Stimulated activated CD8-positive, alpha-beta memory T cell treated with anti-CD3 and anti-CD28 coated beads, Interleukin-7, amount 100 ng/mL, for 48 hours (primary cell): ENCODE results near the gene TRIM44.
"Not testable (repeated sequence)": the region's sequence is repeated elsewhere in the genome, so short reads cannot be mapped to it uniquely, and the experiment has no call there.

Experiments
- DNase-seq, 2 donors: peaks; one replicate each; pipeline ENCODE4 v3.0.0-alpha.2; 2020; ENCODE audit warnings: low read depth in 1 of 2; ENCODE audit errors: extremely low read depth in 1 of 2

TRIM44 gene

DNA sequence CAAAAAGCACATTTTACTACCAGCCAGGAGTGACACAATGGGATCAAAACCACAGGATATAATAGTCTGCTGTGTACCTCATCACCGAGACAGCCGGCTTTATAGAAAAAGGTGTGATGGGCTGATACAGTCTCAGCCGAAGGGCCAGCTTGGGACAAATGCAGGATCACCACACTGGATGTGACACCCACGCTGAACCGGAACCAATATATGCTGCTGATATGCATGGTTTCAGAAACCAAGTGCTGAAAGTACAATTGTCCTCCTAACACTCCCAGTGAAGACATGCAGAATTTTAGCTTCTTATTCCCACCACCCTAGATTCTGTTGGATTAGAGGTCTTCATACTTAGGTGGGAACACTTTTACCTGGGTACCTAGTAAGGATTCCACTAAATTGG, 184.3 kb downstream of the TRIM44 start:
- no peak for DNase-seq

DNA sequence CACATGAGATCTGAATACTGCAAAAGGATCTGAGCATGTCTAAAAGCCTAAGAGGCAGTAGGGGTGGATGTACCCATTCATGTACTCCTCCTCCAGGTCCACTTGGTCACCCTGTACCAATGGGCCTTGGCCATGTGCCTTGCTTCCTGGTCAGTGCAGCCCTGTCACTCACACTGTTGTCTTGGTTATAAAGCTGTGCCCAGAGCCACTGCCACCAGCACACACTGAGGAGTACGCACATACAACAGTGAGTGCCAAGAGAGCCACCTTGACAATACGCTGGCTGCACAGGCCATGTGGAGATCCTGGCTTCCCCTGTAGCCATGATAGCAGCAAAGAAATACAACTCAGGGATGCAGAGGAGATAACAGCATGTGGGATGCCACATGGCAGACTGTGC, 184.9 kb downstream of the TRIM44 start:
- DNase-seq: no peak

DNA sequence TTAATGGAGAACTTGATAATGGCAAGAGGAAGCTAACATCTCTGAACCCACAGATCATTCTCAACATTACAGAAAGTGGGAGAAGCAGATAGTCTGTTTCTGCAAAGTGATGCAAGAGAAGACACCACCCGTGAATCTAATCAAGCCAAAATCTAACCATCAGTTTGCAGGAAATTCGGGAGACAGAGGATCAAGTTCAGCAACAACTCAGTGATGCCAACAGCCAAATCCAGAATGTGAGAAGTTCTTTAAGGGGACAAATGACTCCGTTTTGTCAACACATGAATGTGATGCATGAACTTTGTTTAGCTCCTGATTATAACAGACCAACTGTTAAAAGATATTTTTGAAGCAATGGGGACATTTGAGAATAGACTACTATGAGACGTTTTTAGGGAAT, 186.0 kb downstream of the TRIM44 start:
- DNase-seq: no peak

DNA sequence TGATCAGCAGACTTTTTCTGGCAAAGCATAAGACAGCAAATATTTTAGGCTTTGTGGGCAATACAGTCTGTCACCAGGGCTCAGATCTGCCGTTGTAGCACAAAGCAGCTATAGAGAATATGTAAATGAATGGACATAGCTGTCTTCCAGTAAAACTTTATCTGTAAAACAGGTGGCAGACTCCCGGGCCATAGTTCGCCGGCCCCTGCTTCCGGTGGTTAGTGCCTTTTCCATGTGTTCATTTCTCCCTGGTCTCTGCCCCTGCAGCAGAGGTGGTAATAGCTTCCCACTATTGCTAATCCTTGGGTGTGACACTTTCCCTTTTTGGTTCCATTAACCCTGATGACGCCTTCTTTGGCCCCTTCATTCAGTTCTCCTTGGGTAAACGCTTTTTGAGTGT, 187.6 kb downstream of the TRIM44 start:
- no peak for DNase-seq

DNA sequence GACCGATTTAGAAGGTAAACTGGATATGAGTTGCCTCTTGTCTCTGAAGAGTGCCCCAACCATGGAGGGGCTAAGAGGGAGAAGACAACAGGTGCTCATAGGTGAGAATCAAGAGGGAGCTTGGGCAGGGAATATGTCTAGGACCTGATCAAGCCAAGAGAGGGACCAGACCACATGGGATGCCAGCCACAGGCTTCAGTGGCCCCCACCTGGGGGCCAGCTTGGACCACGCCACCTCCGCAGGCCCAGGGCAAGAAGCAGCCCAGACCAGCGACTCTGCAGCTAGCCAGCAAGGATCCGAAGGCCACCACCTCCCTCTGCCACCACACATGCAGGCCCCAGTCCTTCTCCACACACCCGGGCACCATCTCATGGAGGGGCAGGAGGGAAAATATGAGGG, 188.8 kb downstream of the TRIM44 start:
- no peak for DNase-seq

DNA sequence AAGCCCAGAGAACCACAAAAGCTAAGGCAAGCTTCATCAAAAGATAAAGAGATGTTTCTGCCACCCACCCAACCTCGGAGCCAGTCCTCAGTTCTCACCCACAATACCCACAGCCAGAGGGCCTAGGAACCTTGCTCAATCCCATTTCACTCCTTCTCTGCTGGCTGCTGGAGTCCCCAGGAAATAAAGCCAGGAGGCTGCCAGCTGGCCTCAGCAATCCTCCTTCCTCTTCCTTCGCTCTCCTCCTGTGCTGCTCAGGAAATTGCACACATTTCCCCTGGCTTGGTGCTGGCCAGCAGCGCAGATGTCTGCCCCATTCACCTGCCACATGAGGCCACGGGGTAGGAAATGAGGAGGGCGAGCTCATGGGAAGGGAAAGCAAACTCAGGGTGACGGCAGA, 189.5 kb downstream of the TRIM44 start:
- DNase-seq: no peak

DNA sequence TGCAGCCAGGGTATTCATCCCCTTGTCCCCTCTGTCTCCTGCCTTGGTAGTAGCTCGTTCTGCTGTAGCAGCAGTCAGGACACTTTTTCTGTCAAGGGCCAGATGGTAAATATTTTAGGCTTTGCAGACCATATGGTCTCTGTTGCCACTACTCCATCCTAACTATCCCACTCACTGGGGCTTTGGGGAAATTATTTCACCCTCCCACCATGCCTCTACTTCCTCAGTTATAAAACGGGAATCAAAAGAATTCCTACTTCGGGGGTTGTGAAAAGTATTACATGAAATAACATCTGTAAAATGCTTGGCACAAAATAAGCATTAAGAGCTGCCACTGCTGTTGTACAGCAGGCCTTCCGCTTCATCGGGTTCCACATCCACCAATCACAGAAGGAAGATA, 191.4 kb downstream of the TRIM44 start:
- no peak for DNase-seq

DNA sequence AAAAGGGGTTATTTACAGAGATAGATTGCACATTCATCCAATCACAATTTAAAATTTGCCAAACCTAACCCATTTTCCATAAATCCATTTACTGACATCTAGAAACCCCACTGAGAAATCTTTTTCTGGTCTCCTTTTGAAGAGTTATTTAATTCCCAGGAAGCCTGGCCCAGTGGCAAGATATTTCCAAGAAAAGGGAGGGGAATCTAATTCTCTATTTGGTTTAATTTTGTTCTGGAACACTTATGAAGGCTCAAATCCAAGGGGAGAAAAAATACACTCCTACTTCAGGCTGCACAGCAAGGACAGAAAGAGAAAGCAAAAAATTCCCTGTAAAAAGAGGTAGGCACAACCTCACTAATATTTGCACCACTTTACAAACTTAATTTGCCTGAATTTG, 193.1 kb downstream of the TRIM44 start:
- no peak for DNase-seq

DNA sequence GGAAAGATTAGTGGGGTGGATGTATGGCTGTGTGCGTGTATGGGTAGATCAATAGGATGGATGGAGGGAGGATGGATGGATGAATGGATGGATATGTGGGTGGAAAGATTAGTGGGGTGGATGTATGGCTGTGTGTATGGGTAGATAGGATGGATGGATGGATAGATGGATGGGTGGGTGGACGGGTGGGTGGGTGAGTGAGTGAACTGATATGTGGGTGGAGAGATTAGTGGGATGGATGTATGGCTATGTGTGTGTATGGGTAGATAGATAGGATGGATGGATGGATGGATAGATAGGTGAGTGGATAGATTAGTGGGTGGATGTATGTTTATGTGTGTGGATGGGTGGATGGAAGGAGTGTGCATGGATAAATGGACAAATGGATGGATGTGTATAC, 193.7 kb downstream of the TRIM44 start:
- DNase-seq: no peak

DNA sequence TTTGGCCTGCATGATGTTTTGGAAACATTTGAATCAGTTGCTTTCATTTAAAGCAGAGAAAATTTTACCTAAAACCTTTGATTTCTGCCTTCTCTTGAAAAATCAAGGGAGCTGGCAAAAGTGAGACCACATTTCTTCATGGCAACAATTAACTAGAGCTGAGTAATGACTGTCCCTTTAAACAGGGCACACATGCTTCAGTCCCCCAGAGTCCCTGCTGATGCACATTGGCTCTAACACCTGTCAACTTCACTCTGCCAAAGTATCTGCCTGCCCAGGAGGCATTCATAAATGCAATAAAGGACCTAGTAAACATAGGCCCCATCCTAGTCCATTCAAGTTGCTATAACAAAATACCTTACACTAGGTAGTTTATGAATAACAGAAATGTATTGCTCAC, 194.2 kb downstream of the TRIM44 start:
- DNase-seq: no peak

DNA sequence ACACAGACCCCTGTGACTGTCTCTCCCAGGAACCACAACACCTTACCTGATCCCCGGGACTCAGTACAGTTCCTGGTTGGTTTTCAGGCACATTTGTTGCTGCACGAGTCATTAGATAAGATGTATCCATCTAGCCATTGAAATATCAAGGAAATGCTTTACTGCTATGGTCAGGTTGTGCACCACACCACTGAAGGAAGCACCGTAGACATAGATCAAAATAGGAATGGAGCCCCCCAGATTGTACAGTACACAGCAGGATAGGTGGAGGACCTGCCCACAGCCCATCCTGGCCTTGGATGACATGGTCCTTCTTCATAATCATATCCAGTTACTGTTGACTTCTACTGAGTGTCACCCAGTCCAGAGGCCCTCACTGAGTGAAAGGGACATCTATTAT, 195.3 kb downstream of the TRIM44 start:
- no peak for DNase-seq

DNA sequence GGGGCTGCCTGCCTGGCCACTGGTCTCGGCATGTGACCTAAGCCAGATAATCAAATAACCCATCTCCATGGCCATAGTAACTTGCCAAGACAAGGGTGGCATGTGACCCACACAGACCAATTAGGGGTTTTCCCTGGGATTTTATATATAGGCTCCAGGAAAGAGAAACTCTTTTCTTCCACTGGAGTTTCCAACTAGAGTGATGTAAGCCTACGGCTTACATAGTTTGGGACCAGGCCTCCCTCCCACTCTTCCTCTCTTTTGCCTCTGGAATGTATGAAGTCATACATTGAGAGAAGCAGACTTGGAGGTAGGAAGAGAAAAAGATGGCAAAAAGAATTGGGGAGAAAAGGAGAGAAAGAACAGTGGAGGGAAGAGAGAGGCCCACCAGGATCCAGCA, 196.7 kb downstream of the TRIM44 start:
- DNase-seq: no peak

DNA sequence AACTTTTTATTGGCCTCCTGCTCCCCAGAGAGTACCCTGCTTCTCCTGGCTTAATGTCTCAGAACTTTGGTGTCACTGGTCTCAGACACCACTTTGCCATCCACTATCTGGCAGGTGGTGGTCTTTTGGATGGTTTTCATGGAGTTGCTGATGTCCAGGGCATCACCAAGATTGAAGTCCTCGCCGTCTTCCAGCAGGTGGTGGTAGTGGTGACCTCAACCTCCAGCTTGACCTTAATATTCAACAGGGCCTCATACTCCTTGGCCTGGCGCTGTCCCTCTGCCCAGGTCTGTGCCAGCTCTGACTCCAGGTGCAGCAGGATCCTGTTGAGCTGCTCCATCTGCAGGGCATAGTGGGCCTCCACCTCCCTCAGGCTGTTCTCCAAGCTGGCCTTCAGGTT, 197.6 kb downstream of the TRIM44 start:
- DNase-seq: not testable (repeated sequence)

DNA sequence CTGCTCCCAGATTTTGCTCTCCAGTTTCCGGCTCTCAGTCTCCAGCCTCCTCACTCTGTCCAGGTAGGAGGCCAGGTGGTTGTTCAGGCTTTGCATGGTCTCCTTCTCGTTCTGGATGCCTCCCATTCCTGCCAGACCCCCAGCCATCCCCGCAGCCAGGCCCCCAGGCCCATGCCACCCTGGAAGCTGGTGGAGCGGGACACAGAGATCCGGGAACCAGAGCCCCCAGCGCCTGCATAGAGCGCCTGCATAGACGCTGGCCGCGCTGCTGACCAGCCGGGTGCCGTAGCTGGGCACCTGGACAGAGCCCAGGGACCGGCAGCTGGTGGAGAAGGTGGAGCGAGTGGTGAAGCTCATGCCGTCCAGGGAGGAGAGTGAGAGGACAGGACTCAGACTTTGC, 198.6 kb downstream of the TRIM44 start:
- no peak for DNase-seq

DNA sequence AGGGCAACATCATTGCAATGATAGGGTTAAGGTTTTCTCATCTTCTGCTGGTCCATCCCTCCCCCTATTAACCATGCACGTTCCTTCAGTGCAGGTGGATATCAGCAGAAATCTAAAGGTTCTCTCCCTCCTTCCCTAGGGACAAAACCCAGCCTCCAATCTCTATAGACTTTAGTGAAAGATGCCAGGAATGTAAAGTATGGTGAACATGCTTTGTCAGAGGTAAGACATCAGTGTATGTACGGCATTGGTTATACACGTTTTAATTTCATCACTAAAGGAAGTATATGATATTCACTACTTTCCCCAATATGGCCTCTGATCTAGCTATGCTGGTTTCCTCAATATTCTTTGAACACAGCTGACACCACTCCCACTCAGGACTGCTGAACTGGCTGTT, 200.1 kb downstream of the TRIM44 start:
- DNase-seq: no peak

DNA sequence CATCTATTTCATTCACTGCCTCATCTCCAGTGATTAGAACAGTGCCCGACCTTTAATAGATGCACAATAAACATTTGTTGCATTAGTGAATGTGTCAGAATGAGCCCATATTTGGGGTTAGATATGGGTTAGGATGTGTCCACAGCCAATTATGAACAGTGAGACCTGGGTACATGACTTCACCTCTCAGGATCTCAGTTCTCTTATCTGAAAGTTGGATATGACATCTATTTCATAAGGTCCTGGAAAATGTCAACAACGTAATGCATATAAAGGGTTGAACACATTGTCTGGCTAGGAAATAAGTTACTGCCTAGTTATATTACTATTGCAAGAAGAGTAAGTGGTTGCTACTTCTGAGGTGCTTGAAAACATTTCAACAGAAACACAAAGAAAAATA, 201.6 kb downstream of the TRIM44 start:
- no peak for DNase-seq

DNA sequence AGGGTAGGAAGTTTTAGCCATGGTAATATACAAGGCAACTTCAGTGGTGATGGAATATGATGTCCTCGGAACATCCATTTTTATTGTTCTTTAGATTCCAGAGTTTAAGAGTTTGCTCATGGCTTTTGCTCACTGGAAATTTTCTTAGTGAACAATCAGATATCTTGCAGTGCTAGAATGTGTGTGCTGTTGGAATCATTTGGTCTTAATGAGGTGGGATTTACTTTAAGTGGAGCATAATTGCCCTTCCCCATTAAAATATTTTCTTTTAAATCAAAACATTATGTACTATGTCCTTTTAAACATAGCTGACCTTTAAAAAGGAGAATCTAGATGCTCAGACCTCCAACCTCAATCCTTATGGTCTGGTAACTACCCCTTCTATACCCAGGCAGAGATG, 204.0 kb downstream of the TRIM44 start:
- DNase-seq: no peak
